DND-41 (cell line): ENCODE measurements around the gene COCH.

Source experiments
- ATAC-seq: fragments of 200-7000 bp; cut with Tn5 transposase; 3 replicates; pipeline ENCODE4 v1.9.1; 2021; ENCODE audit warnings: low read depth; ENCODE audit not compliant: insufficient read depth
- DNase-seq: peaks from one replicate; pipeline ENCODE4 v3.0.0-alpha.2; 2020
- H2AFZ ChIP-seq: 2 replicates; pipeline ENCODE4 v1.6.0; 2012; ENCODE audit warnings: low read depth, low read length
- H3K27ac ChIP-seq: 2 replicates; pipeline ENCODE4 v1.5.1; 2012; ENCODE audit warnings: low read length, inconsistent platforms
- H3K27me3 ChIP-seq: fragments of 200-600 bp; sonication (generic); 2 replicates; pipeline ENCODE4 v1.6.0; 2012; ENCODE audit warnings: low read length, mild to moderate bottlenecking, inconsistent platforms; ENCODE audit not compliant: insufficient read depth, poor library complexity
- H3K36me3 ChIP-seq: 2 replicates; pipeline ENCODE4 v1.5.1; 2012; ENCODE audit warnings: low read length, inconsistent platforms; ENCODE audit not compliant: insufficient read depth
- H3K4me1 ChIP-seq: 2 replicates; pipeline ENCODE4 v1.5.1; 2012; ENCODE audit warnings: mild to moderate bottlenecking, low read length; ENCODE audit not compliant: insufficient read depth
- H3K4me2 ChIP-seq: 2 replicates; pipeline ENCODE4 v1.6.0; 2012; ENCODE audit warnings: mild to moderate bottlenecking, moderate library complexity, low read length, inconsistent platforms; ENCODE audit not compliant: insufficient read depth
- H3K4me3 ChIP-seq, 2 experiments: fragments of 200-600 bp in 1 of 2; shearing (Covaris generic) in 1 of 2; 2 replicates each; pipeline ENCODE4 v1.5.1; 2012 to 2016; ENCODE audit warnings: inconsistent platforms in 2 of 2, low read length in 2 of 2, mild to moderate bottlenecking in 2 of 2, low read depth in 1 of 2, moderate library complexity in 1 of 2
- H3K79me2 ChIP-seq: 2 replicates; pipeline ENCODE4 v1.6.0; 2012; ENCODE audit warnings: low read length, inconsistent platforms; ENCODE audit not compliant: insufficient read depth
- H3K9ac ChIP-seq: 2 replicates; pipeline ENCODE4 v1.6.0; 2012; ENCODE audit warnings: low read depth, mild to moderate bottlenecking, inconsistent platforms, low read length, moderate library complexity
- H3K9me3 ChIP-seq: 2 replicates; pipeline ENCODE4 v1.5.1; 2012; ENCODE audit warnings: low read length, moderate library complexity, mild to moderate bottlenecking, inconsistent platforms; ENCODE audit not compliant: insufficient read depth, severe bottlenecking
- H4K20me1 ChIP-seq: 2 replicates; pipeline ENCODE4 v1.6.0; 2012; ENCODE audit warnings: low read length; ENCODE audit not compliant: insufficient read depth
- CTCF ChIP-seq: IDR thresholded peaks from 2 replicates; pipeline ENCODE4 v1.5.1; 2012; ENCODE audit warnings: borderline replicate concordance, low read length, moderate library complexity, mild to moderate bottlenecking; ENCODE audit not compliant: poor library complexity, severe bottlenecking; ENCODE audit errors: extremely low read depth
- EZH2 ChIP-seq: IDR thresholded peaks from 3 replicates; pipeline ENCODE4 v1.6.1; 2012; ENCODE audit warnings: borderline replicate concordance, low read depth, mild to moderate bottlenecking, moderate library complexity, low read length, inconsistent platforms; ENCODE audit not compliant: severe bottlenecking

COCH gene

GRCh38 chr14:30834353-30834752, 40.0 kb upstream of the COCH start:
- Histone ChIP-seq H3K79me2 (no peaks in the 10 kb centered on the region), H3K36me3 (no peaks in the 10 kb centered on the region), H3K9ac (no peak overlapping the region), H3K27me3 (no peaks in the 10 kb centered on the region), H3K4me1 (no peaks in the 10 kb centered on the region), H2AFZ (no peak overlapping the region), H3K27ac (no peak overlapping the region), H4K20me1 (no peaks in the 10 kb centered on the region), H3K9me3 (peaks cover 4% of the 10 kb centered on the region), H3K4me2 (no peak overlapping the region), H3K4me3 (no peak overlapping the region)
- ATAC-seq (no peak), DNase-seq (no peak)
- TF ChIP-seq EZH2 (no peak), CTCF (no peak)

GRCh38 chr14:30838351-30838750, 36.0 kb upstream of the COCH start:
- no peaks in the 10 kb centered on the region for H3K36me3 ChIP-seq
- H3K4me2 ChIP-seq = no peak overlapping the region
- TF ChIP-seq CTCF = no peak
- TF ChIP-seq EZH2 = no peak
- H3K9me3 ChIP-seq = peaks cover 4% of the 10 kb centered on the region
- DNase-seq (no peak), ATAC-seq (no peak)
- no peak overlapping the region for H3K27ac ChIP-seq
- H3K4me3 ChIP-seq = no peak overlapping the region
- H3K4me1 ChIP-seq = no peaks in the 10 kb centered on the region
- H4K20me1 ChIP-seq = no peaks in the 10 kb centered on the region
- no peaks in the 10 kb centered on the region for H3K27me3 ChIP-seq
- H3K9ac ChIP-seq = no peak overlapping the region
- H3K79me2 ChIP-seq = no peaks in the 10 kb centered on the region
- H2AFZ ChIP-seq = no peak overlapping the region

GRCh38 chr14:30840086-30840779, 34.1 kb upstream of the COCH start:
- H3K4me1 ChIP-seq = no peaks in the 10 kb centered on the region
- ATAC-seq (no peak), DNase-seq (no peak)
- no peaks in the 10 kb centered on the region for H3K36me3 ChIP-seq
- TF ChIP-seq CTCF (no peak), EZH2 (no peak)
- H2AFZ ChIP-seq = no peak overlapping the region
- H3K79me2 ChIP-seq = no peaks in the 10 kb centered on the region
- H3K9ac ChIP-seq = no peak overlapping the region
- no peaks in the 10 kb centered on the region for H3K27me3 ChIP-seq
- H3K4me2 ChIP-seq = no peak overlapping the region
- H3K27ac ChIP-seq = no peak overlapping the region
- H4K20me1 ChIP-seq = no peaks in the 10 kb centered on the region
- no peak overlapping the region for H3K4me3 ChIP-seq
- H3K9me3 ChIP-seq = no peaks in the 10 kb centered on the region

- ATAC-seq (no peak), DNase-seq (no peak)
- no peak for TF ChIP-seq CTCF
- TF ChIP-seq EZH2 = no peak
- Histone ChIP-seq H3K9ac (no peak overlapping the region), H3K36me3 (no peaks in the 10 kb centered on the region), H4K20me1 (no peaks in the 10 kb centered on the region), H3K9me3 (no peaks in the 10 kb centered on the region), H2AFZ (no peak overlapping the region), H3K27ac (no peak overlapping the region), H3K4me3 (no peak overlapping the region), H3K4me2 (no peak overlapping the region), H3K4me1 (no peaks in the 10 kb centered on the region), H3K79me2 (no peaks in the 10 kb centered on the region), H3K27me3 (no peaks in the 10 kb centered on the region)
These were observed 31.9 kb upstream of the COCH start for GRCh38 chr14:30842431-30842830.
